Inflammatory macrophage (primary cell): ENCODE results near the gene PODXL2.

Experiments used
- DNase-seq, 2 donors: peaks; one replicate each; pipeline ENCODE4 v3.0.0-alpha.2; 2020 to 2022
- total RNA-seq, 18 experiments: gene quantifications; one replicate each; lab custom pipeline; 2026; ENCODE audit warnings: mixed read lengths in 6 of 18, inconsistent platforms in 2 of 18; lab: John Stamatoyannopoulos, UW

PODXL2 gene, protein sequence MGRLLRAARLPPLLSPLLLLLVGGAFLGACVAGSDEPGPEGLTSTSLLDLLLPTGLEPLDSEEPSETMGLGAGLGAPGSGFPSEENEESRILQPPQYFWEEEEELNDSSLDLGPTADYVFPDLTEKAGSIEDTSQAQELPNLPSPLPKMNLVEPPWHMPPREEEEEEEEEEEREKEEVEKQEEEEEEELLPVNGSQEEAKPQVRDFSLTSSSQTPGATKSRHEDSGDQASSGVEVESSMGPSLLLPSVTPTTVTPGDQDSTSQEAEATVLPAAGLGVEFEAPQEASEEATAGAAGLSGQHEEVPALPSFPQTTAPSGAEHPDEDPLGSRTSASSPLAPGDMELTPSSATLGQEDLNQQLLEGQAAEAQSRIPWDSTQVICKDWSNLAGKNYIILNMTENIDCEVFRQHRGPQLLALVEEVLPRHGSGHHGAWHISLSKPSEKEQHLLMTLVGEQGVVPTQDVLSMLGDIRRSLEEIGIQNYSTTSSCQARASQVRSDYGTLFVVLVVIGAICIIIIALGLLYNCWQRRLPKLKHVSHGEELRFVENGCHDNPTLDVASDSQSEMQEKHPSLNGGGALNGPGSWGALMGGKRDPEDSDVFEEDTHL
- 1.2 to 3.9 (median 3.0) reads per million in 18 experiments for total RNA-seq

DNA sequence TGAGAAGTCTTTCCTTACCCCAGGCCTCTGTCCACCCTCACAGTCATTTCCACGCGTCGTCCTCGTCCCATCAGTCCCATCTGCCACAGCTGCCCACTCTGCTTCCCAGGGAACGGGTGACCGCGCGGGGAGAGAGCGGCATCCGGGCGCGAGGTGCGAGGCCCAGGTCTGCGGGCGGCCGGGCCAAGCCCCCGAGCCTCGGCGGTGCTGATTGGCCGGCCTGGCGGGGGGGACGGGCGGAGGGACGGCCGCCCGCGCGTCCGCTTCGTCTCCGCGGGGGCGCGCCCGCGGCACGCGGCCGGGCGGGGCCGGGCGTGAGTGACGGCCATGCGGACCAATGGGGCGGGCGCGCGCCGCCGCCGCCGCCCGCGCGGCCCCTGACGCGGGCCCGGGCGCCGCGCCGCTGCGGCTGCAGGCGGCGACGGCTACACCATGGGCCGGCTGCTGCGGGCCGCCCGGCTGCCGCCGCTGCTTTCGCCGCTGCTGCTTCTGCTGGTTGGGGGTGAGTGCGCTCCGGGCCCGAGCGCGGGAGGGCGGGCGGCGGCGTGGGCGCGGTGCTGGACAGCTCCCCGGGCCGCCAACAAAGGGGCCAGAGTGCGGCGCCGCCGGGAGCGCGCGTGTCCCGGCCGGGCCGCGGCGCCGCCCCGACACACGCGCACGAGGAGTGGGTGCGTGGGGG lies at the start of gene PODXL2:
Gene PODXL2, plus strand, starts transcription at position 398 of the 679 bp plus-strand sequence. Its CDS starts 35 bp downstream, at position 433.
- peak; percentile 26 to 53 for DNase-seq

DNA sequence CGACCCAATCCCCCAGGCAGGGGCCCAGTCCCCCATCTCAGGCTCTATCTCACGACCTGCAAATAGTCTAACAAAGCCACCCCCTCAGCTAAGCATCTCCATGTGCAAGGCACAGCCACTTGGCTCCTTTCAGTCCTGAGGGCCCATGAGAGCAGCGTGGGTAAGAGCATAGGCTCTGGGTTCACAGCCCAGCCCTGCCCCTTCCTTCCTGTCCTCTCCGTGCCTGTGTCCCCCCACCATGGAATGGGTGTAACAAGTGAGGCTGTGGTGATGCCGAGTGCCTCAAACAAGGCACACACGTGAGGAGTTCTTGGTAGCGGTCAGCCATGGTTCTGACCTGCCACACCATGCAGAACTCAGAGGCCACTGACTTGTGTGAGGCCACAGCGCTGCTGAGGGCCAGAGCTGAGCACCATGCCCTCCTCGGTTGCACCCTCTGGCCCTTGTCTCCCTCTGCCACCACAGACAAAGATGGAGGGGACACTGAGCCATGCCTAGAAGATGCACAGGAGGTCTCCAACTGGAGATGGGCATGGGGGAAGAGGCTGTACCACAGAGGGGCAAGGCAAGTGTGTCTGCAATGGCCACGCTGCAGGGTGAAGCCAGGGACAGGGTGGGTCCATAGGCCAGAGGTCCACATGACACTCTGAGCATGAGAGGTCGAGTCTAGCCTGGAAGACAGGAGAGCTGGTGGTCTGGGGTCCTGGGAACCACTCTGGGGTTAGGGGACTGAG lies 48.5 kb upstream of the PODXL2 start:
- DNase-seq: no peak

DNA sequence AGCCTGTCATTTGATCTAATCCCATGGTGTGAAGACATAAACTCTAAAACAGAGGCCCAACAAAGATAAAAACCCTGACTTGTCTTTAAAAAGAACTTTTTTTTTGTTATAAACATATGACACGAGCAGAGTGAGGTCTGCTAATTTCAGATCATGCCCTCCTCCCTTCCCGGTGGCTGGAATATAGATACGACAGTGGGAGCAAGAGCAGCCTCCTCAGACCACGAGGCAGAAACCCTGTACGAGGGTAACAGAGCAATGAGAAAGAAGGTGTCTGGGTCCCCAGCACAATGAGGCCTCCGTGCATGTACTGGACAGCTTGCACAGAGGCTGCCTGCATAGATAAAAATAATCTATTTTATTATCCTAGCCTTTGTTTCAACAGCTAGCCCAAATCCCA lies 44.3 kb upstream of the PODXL2 start:
- DNase-seq: no peak

DNA sequence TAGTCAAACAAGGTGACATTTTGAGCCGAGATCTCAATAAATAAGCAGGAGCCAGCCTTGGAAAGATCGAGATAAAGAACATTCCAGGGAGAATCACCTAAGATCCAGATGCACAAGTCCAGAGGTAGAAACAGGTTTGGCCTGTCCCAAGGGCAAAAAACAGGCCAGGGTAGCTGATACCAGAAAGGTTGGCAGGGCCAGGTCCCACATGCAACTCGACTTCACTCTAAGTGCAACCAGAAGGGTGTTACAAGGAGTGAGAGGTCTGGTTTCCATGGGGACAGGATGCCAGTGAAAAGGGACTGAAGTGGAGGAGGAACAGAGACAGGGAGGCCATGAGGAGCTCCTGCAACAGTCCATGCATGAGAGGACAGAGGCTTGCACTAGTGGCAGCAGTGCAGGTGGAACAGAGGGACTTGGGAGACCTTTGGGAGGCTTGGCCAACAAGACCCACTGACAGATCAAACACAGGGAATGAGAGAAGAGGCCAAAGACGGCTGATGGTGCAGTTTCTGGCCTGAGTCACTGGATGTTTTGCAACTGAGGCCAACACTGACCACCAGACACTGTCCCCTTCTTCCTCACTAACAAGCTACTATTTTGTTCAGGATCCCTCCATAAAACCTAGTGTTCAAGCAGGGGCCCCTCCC lies 43.7 kb upstream of the PODXL2 start:
- DNase-seq: peak in 1 of 2 donors; percentile 14

DNA sequence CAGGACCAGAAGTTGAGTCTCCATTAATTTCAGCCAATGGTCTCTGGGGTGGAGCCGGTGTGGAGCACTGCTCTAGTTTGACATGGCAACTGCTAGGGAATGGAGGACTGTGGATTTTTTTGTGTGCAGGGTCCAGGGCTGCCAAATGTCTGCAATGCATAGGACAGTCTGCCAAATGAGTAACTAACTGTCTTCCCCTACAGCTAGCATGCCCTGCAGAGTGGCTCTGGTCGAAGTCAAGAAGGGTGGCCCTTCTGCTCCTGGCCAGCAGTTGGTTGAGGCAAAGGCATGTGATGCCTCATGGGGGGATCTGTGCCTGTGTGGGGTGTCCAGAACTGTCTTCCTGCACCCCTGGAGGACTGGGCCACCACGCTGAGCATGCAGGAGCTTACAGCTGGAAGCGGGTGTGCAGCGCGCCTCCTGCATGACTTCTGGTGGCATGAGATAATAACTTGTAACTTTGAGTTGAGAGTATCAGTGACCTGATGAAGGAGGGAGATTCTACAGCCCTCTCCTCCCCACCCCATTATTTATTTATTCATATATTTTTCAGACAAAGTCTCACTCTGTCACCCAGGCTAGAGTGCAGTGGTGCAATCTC lies 43.1 kb upstream of the PODXL2 start:
- no peak for DNase-seq

DNA sequence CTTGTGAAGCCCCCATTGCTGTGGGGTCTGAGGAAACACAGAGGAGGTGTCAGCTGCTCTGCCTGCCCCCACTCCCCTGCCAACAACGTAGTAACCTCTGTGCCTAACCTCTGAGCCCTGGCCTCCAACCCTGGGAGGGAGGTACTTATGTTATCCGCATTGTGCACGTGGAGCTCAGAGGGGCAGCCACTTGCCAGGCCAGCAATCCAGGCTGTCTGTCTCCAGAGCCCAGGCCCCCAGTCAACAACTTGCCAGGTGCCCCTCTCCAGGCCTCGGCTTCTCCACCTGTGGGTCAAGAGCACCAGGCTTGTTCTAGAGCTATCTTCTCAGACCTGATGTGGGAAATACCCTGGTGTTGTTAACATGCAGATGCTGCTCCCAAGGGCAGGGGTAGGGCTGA lies 41.1 kb upstream of the PODXL2 start:
- no peak for DNase-seq

DNA sequence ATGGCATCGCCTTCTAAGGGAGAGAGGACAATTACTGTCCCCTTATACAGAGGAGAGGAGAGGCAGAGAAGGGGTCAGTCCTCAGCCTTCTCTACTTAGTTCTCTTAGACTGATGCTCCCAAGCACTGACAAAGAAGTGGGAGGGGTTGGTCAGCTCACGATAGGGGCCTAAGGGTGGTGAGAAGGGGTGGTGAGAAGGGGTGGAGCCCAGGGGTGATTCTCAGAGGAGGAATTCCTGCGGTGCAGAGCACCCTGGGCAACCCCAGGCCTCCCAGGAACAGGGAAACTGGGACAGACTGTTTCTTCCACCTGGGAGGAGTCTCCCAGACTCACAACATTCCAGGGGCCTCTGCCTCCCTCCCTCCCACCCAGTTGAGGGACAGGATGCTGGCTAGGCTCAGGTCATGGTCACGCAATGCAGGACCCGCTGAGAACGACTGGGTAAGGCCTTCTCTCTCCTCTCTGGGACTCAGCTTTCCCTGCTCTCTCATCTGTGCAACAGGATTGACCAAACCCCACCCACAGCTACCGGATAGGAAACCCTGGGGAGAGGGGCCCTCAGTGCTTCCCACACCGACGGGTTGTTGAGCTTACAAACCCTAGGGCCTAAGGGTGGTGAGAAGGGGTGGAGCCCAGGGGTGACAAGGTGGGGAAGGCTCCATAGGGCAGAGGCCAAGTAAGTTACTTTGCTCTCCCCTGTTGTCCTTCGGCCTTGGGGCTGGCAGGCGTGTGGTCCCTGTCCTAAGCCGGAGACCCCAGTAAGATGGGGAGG lies 40.0 kb upstream of the PODXL2 start:
- peak; percentile 20 to 36 for DNase-seq

DNA sequence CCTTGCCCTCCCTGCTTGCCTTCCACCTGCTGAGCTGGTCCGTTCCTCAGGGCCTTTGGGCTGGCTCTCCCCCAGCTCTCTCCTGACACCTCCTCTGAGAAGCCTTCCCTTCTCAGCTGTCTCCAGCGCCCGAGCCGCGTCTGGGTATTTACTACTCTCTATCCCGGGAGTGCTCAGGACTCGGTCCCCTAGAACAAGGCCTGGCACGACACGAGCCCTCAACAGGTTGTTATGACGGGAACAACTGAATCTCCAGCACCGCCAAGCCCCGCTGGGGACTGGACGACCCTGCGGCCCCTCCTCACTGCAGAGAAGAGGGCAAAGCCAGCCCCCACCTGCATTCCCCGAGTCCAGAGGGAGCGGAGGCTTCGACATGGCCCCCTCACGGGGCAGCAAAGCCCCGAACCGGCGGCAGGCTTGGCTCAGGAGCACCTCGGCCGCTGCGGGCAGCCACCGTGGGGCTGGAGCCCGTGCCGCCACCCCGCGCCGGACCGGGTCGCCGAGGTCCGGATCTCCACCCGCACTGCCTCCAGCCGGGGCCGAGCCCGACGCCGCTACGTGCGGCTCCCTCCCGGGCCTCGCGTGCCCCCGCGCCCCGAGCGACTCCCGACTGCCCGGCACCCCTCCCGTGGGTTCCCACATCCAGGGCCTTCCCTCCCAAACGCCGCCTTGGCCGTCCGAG lies 39.2 kb upstream of the PODXL2 start:
- DNase-seq: peak in 1 of 2 donors; percentile 22

DNA sequence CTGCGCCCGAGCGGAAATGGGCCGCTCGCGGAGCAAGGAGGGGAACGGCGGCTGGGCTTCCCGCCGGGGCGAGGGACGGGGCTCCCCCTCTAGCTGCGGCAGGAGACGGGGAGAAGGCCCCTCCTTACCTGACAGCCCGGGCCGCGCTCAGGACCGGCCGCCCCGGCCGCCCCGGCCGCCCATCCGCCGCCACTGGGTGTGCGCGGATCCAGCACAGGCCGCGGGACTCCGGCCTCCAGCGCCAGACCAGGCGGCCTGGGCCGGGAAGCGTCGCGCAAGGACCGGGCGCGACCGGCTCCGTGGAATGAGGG lies 38.7 kb upstream of the PODXL2 start:
- DNase-seq: peak in 1 of 2 donors; percentile 43

DNA sequence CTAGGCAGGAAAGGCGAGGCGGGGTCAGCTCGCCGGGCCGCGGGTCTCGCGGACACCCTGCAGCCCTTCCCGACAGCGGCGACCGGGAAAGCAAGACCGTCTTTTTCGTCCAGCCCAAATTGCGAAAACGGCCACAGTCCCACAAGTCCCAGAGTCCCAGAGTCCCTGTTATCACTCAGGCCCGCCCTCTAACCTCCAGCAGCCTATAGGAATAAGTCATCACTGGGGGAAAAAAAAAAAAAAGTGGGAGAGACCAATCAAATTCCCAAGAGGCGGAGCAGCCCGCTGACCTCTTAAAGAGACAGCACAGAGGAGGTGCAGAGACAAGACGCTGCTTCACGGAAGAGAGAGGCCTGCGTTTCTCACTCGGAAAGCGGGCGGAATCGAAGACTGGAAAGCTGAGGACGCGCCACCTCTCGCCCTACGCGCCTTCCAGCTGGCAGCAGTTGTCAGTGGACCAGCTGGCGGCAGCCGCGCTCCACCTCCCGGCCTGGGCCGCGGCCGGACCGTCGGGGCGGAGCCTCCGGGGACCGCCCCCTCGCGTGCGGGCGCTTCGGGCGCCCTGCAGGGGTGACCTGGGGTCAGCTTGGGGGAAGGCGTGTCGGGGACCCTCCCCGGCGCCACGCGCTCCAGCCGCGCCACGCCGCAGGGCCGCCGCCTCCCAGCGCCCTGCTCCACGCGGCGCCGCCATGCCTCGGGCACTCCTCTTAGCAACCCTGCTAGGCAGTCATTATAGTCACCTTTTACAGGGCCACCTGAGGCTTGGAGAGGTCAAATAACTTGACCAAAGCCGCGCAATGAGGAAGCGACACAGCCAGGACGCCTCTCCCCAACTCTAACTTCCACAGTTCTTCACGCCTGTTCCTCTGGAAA lies 38.2 kb upstream of the PODXL2 start, which contains the start of gene TPRA1:
Gene TPRA1, minus strand, starts transcription at position 141 of the 873 bp plus-strand sequence. CDS start 10,587 bp downstream, outside the sequence.
- peak; percentile 96 to 98 for DNase-seq

DNA sequence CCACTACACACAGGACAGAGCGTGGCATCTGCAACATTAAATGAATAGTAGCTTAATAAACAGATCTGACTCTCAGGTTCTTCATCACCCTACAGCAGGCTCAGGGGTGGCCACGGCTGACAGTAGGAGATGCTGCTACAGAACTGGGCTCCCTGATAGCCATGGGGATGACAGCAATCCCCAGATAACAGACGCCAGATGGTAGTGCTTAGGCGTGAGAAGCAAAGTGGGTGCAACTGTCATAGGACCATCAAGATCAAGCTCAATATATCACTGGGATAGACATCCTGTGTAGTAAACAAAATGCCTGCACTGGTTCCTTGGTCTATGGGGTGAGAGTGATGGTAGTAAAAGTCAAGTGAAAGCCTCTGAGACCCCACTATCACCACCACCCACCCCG lies 35.8 kb upstream of the PODXL2 start:
- DNase-seq: no peak

DNA sequence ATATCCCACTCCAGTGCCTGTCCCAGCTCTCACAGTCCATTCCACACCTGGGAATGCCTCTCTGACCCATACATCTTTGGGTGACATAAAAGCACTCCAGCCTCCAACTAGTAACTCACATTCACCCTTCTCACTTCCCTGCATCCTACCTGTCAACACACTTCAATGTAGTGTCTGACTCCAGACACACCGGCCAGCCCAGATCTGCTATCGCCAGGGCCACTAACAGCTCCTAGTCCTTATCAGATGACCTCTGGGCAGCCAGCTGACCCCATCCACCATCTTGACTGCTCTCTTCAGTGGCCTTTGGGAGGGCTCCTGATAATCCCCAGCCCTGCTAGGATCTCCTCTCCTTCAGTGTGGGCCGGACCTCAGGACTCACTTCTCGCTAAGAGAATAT lies 33.7 kb upstream of the PODXL2 start:
- no peak for DNase-seq

DNA sequence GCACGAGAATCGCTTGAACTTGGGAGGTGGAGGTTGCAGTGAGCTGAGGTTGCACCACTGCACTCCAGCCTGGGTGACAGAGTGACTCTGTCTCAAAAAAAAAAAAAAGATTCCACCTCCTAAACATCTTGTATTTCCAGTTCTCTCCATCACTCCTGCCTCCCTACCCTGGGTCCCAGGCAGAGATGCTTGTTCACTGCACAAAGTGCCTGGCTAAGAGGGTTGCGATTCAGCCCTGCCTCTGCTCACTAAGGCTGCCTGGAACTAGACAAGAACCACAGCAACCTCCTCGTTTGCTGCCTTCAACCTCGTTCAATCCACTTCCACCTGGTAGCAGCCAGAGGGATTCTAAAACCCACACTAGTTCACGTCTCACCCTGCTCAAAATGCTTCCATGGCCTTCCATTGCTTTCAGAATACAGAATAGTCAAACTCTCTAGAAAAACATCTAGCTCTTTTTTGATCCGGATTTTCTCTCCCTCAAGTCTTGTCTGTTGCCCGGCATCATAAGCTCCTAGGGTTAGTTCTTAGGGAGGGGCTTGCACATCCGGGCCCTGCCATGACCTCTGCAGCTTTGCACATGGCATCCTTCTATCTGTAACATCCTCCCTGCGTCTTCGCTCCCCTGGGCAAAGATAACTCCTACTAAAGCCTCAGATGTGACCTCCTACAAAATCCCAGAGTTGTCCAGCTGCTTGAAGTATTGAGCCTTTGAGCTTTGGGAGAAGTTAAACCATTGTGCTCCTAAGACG lies 31.8 kb upstream of the PODXL2 start:
- no peak for DNase-seq

DNA sequence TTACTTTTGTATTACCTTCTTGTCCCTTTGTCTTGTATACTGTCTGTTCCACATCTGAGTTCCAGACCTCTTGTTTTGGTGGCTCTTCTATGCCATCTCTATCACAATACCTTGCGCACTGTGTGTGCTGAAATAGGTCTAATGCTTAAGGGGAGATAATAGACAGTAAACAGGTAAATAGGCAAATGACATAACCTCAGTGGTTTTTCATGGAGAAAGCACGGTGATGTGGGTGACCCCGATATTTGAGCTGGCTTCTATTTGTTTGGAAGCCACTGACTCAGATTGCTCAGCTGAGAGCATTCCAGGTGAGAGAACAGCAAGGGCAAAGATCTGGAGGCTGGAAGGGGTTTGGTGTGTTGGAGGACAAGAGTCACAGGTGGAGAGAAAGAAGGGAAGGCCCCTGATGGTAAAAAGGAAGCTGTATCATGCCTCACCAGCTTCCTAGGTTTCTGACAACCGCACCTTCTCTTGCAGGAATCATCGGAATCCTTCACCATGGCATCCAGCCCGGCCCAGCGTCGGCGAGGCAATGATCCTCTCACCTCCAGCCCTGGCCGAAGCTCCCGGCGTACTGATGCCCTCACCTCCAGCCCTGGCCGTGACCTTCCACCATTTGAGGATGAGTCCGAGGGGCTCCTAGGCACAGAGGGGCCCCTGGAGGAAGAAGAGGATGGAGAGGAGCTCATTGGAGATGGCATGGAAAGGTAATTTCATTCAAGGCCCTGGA lies 30.0 kb upstream of the PODXL2 start:
- no peak for DNase-seq

DNA sequence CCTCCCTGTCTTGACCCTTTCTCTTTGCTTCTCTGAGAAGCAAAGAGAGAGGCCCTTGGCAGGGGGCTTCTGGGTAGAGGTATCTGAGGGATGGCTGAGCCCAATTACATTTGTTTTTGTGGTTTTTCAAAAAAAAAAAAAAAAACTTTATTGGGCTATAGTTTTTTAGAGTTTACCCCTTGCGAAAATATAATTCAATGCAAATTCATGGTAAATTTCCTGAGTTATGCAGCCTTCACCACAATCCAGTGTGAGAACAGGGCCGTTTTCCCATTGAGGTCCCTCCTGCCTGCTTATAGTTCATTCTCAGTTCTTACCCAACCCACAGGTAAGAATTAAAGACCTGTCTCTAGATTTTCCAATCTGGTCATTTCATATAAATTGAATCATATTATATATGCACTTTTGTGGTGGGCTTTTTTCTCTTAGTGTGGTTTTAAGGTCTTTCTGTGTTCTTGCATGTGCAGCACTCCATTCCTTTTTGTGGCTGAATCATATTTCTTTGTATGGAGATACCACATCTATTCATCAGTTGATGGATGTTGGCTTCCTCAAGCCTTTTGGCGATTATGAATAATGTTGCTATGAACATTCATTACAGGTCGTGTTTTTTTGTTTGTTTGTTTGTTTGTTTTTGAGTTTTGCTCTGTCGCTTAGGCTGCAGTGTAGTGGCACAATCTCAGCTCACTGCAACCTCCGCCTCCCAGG lies 28.1 kb upstream of the PODXL2 start:
- DNase-seq: no peak

DNA sequence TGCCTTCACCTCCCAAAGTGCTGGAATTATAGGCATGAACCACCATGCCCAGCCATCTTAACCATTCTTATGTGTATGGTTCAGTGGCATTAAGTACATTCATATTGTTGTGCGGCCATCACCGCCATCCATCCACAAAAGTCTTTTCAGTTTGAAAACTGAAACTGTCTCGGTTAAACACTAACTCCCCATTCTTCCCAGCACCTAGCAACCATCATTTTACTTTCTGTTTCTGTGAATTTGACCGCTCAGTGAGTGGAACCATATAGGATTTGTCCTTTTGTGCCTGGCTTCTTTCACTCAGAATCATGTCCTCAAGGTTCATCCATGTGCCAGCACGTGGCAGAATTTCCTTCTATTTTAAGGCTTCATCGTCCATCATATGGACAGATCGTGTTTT lies 24.9 kb upstream of the PODXL2 start:
- DNase-seq: no peak

DNA sequence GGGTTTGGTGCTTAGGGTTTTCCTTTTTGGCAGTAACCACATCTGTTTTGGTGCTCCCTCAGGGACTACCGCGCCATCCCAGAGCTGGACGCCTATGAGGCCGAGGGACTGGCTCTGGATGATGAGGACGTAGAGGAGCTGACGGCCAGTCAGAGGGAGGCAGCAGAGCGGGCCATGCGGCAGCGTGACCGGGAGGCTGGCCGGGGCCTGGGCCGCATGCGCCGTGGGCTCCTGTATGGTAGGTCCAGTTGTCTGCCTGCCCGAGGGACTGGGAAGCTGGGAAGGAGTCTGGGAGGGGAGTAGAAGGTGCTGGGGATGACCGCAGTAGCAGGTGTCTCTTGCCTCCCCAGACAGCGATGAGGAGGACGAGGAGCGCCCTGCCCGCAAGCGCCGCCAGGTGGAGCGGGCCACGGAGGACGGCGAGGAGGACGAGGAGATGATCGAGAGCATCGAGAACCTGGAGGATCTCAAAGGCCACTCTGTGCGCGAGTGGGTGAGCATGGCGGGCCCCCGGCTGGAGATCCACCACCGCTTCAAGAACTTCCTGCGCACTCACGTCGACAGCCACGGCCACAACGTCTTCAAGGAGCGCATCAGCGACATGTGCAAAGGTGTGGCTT lies 24.3 kb upstream of the PODXL2 start:
- DNase-seq: no peak
